Gastroesophageal sphincter (tissue), 3 donors: ENCODE measurements around the gene NDNF.

Experiments used
- POLR2AphosphoS5 ChIP-seq: sonication (generic); formaldehyde crosslinking; IDR thresholded peaks from one replicate; pipeline ENCODE4 v1.6.1; 2017; ENCODE audit warnings: antibody characterized with exemption
- TF ChIP-seq, protein P1 (sequence below), 4 experiments: fragments of 200-600 bp in 2 of 4; fragments of 450-650 bp in 2 of 4; sonication (generic) in 1 of 4; IDR thresholded peaks; one replicate each; pipeline ENCODE4 v1.5.1; 2017 to 2019; ENCODE audit warnings: antibody characterized with exemption in 4 of 4, mild to moderate bottlenecking in 2 of 4, moderate library complexity in 2 of 4

DNA sequence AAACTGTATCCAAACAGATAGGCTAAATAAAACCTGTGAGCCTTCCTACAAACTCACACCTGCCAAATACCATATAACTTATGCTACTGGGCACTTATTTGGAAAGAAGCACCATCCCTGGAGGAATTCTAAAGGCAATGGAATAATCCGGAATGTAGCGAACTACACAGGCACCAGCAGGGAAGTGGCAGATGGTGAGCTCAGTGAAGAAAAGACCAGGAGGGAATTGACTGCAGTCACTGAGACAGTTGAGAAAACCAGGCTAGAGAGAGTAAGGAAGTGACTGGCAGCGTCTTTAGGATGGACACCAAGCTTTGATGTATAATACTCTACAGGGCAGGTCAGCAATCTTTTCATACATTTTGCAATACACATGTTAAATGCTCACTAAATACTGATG lies 16.3 kb downstream of the NDNF start:
- TF ChIP-seq, protein P1, sequence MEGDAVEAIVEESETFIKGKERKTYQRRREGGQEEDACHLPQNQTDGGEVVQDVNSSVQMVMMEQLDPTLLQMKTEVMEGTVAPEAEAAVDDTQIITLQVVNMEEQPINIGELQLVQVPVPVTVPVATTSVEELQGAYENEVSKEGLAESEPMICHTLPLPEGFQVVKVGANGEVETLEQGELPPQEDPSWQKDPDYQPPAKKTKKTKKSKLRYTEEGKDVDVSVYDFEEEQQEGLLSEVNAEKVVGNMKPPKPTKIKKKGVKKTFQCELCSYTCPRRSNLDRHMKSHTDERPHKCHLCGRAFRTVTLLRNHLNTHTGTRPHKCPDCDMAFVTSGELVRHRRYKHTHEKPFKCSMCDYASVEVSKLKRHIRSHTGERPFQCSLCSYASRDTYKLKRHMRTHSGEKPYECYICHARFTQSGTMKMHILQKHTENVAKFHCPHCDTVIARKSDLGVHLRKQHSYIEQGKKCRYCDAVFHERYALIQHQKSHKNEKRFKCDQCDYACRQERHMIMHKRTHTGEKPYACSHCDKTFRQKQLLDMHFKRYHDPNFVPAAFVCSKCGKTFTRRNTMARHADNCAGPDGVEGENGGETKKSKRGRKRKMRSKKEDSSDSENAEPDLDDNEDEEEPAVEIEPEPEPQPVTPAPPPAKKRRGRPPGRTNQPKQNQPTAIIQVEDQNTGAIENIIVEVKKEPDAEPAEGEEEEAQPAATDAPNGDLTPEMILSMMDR (IDR thresholded peaks at IDR 0.05) = no peak
- TF ChIP-seq POLR2AphosphoS5 = no peak
